Glomerular endothelial cell (primary cell): ENCODE results near the gene GSTM5. TPM values are rescaled to one million over a fixed set of nuclear protein-coding genes. Genes with fewer than 3 reads are reported as not detected.
"Not testable (repeated sequence)": the region's sequence is repeated elsewhere in the genome, so short reads cannot be mapped to it uniquely, and the experiment has no call there.

Experiments used
- DNase-seq: peaks from one replicate; pipeline ENCODE4 v3.0.0-alpha.2; 2011; ENCODE audit warnings: low read depth, low spot score; ENCODE audit errors: extremely low read depth
- total RNA-seq: library from RNA; depleted of rRNA; stranded (reverse); fragments of >200 nt; gene quantifications from 2 replicates; pipeline ENCODE4 v1.2.3, GENCODE V29; 2015

Gene GSTM5
- total RNA-seq, 1 donor from 2014 or later: not detected

GRCh38 chr1:109695138-109695537, 16.9 kb upstream of the GSTM5 start:
- not testable (repeated sequence) for DNase-seq

DNA sequence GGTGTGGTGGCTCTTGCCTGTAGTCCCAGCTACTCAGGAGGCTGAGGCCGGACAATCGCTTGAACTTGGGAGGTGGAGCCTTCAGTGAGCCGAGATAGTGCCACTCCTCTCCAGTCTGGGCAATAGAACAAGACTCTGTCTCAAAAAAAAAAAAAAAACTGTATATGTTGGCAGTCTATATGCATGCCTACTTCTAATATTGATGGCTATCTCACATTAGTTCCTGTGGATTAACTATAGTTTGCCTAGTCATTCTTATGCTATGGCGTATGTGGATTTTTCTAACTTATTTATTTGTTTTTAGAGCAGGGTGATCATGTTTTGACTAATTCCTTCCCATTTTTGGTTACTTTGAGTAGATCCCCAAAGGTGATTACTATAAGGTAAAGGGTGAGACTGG, 15.0 kb upstream of the GSTM5 start:
- DNase-seq: no peak

GRCh38 chr1:109697861-109698260, 14.2 kb upstream of the GSTM5 start:
- DNase-seq: not testable (repeated sequence)

DNA sequence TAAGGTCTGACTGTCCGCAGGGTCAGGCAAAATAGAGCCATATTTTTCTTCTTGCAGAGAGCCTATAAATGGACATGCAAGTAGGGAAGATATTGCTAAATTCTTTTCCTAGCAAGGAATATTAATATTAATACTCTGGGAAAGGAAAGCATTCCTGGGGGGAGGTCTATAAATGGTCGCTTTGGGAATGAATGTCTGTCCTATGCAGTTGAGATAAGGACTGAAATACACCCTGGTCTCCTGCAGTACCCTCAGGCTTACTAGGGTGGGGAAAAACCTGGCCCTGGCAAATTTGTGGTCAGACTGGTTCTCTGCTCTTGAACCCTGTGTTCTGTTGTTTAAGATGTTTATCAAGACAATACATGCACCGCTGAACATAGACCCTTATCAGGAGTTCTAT, 9.1 kb upstream of the GSTM5 start:
- not testable (repeated sequence) for DNase-seq

DNA sequence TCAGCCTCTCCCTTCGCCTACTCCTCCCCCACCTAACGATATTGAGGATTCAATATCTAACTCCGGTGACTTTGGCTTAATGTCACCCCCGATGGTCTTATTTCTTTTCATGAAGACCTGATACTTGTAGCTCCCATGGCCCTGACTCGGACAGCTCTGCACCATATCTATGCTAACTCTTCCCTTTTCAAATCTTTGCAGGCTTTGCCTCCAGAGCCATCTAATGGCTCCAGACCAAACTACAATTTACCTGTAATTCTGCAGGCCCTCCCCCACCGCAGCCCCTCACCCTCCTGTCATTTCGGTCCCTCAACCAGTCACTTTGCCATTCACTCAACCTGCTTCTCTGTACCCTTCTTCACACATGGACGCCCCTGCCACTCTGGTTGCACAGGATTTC, 7.9 kb upstream of the GSTM5 start:
- no peak for DNase-seq

DNA sequence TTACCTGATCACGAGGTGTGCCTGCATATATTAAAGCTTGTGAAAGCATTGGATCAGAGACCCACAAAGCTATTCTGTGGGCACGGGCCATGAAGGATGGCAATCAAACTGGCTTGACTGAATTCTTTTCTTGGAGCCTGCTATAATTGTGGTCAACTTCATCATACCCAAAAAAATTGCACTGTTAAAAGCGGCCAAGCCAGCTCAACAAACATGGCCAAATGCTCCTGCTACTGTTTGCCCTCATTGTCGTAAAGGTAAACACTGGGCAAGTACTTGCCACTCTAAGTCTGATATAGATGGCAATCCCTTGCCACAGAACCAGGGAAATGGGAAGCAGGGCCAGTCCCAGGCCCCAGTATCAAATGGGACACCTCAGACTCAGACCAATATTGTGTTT, 6.6 kb upstream of the GSTM5 start:
- DNase-seq: no peak

- DNase-seq: not testable (repeated sequence)
Measured at GRCh38 chr1:109708949-109709348, 3.1 kb upstream of the GSTM5 start.

GRCh38 chr1:109709822-109710221, 2.2 kb upstream of the GSTM5 start:
- DNase-seq: not testable (repeated sequence)

GRCh38 chr1:109712321-109712864, 342 bp downstream of the GSTM5 start:
- no peak for DNase-seq

DNA sequence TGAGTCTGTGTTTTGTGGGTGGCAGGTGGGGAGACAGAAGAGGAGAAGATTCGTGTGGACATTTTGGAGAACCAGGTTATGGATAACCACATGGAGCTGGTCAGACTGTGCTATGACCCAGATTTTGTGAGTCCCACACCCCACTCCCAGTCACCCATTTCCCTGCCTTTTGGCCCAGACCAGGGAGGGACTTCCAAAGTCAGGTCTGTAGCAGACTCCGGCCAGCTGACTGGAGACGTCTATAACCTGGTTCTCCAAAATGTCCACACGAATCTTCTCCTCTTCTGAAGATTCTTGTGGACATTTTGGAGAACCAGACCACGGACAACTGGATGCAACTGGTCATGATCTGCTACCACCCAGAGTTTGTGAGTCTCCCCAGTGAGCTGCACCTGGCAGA, 1.6 kb downstream of the GSTM5 start:
- no peak for DNase-seq

DNA sequence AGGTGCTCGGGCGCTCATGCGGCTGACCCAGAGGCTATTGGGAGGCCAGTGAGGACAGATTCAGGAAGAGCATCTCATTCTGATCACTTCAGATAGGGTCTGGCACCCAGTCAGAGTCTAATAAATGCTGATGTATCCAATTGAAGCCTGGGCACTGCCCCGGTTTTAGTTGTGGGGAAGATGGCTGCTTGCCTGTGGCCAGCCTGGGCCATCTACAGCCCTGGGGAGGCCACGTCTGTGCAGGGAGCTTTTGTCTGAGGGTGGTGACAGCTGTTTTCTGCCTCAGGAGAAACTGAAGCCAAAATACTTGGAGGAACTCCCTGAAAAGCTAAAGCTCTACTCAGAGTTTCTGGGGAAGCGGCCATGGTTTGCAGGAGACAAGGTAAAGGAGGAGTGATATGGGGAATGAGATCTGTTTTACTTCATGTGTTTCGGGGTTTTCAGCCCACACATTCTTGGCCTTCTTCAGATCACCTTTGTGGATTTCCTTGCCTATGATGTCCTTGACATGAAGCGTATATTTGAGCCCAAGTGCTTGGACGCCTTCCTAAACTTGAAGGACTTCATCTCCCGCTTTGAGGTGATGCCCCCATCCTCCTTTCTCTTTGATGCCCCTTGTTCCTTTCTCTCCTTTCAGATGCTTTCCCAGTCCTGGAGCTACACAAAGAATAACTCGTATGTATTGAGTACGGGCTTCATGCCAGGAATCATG, 2.8 kb downstream of the GSTM5 start:
- DNase-seq: no peak

DNA sequence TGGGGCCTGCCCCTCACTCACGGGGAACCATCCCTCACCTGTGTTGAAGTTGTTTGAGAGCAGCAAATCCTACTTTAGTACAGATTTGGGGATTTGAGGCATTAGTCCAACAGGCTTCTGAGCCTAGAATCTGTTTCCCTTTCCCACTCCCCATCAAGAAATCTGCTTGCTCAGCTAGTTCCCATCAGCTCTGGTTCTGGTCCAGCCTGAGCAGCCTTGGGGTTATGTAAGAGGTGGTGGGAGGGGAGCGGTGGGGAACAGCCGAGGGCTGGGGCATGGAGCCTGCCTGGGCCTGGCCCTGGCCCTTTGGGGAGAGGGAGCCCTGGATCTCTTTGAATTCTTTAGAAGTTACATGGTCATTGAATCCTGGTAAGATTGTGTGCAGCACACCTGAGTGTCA, 4.1 kb downstream of the GSTM5 start:
- DNase-seq: no peak

DNA sequence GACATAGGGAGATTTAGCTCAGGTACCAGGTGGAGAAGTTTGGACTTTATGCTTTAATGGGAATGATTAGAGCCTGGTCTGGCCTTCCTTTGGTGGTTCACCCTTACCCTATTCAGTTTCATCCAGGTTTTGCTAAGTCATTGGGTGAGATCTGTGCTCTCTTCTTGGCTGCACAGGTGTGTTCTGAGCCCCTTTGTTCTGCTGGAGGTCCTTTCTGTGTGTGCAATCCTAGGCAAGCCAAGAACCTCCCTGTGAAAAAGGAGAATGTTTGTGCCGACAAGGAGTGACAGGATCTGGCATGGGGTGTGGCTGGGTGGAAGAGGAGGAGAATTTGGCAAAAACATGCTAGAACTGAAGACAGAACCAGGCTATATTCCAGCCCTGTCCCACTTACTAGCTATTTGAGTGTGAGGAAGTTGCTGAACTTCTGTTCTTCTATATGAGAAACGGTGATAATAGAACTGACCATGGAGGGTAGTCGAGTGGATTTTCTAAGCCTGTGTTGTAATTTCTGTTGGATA, 4.6 kb downstream of the GSTM5 start:
- no peak for DNase-seq

- no peak for DNase-seq
Measured at GRCh38 chr1:109717729-109718128, 5.7 kb downstream of the GSTM5 start.

- no peak for DNase-seq
Measured at GRCh38 chr1:109718495-109718894, 6.4 kb downstream of the GSTM5 start.

GRCh38 chr1:109719337-109719837, 7.3 kb downstream of the GSTM5 start:
- no peak for DNase-seq

GRCh38 chr1:109721042-109721441, 9.0 kb downstream of the GSTM5 start:
- DNase-seq: no peak

- DNase-seq: no peak
Measured at GRCh38 chr1:109721971-109722370, 9.9 kb downstream of the GSTM5 start.

GRCh38 chr1:109722908-109723691, 11.0 kb downstream of the GSTM5 start:
- no peak for DNase-seq

DNA sequence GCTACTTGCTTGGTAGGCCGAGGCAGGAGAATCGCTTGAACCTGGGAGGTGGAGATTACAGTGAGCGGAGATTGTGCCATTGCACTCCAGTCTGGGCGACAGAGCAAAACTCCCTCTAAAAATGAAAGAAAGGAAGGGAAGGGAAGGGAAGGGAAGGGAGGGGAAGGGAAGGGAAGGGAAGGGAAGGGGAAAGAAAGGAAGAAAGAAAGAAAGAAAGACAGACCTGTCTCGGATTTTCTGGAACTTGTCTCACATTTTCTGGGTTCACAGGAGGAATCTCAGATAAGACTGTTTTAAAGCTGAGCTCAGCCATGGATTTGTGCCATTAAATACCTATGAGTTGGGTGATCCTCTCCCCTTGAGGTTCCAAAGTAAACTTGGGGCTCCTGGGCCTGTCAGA, 12.9 kb downstream of the GSTM5 start:
- DNase-seq: no peak

DNA sequence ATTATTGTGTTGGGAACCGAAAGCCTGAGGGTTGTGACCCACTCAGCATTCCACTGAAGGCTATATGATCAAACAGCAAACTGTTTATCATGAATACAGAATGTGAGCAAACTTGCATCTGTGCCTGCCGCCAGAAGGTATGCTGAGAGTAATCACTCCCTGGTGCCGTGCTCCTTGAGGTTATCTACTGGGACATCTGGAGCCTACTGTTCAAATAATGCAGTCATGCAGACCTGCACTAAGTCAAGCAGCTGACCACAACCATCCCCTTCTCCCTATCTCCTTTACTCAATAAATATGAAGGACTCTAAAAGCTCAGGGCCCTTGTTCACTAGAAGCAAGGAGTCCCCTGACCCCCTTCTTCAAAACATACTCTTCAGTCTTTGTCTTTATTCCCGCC, 13.5 kb downstream of the GSTM5 start:
- DNase-seq: no peak

GRCh38 chr1:109726007-109726406, 14.0 kb downstream of the GSTM5 start:
- DNase-seq: no peak
